NCI-H345 treated with DMSO at 0.1 percent for 48 hours (cell line): ENCODE results near the gene VAV2.
A peak's percentile ranks its signal among the peaks of the same experiment; 100 is the strongest.
"Not testable (repeated sequence)": the region's sequence is repeated elsewhere in the genome, so short reads cannot be mapped to it uniquely, and the experiment has no call there.

Experiments used
- DNase-seq: peaks from one replicate; lab custom pipeline; 2025; ENCODE audit not compliant: unreplicated experiment; lab: John Stamatoyannopoulos, UW

VAV2 gene

DNA sequence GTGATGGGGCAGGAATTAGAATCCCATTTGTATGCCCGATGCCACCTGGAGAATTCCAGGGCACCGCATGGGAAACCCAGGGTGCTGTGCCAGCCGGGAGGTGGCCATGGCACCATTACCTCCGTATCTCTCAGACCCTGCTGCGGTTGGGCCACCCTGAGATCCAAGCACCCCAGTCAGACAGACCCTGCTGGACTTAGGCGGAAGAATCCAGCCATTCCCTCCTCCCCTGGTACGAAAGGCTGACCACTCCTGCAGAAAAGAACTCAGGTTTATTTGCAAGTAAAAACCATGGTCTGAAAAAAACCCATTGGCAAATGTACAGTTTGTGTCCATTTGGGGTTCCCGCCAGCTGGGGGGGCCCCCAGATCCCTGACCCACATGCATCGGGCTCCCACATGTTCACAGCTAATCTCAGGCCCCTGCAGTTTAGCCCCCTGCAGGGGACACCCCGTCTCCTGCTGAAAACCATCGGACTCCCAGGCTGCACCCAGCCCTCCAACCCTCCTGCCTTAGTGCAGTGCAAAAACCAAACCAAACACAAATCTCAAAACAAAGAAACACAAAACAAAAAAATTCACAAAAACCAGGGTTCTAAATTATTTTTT, 230.4 kb downstream of the VAV2 start:
- no peak for DNase-seq

DNA sequence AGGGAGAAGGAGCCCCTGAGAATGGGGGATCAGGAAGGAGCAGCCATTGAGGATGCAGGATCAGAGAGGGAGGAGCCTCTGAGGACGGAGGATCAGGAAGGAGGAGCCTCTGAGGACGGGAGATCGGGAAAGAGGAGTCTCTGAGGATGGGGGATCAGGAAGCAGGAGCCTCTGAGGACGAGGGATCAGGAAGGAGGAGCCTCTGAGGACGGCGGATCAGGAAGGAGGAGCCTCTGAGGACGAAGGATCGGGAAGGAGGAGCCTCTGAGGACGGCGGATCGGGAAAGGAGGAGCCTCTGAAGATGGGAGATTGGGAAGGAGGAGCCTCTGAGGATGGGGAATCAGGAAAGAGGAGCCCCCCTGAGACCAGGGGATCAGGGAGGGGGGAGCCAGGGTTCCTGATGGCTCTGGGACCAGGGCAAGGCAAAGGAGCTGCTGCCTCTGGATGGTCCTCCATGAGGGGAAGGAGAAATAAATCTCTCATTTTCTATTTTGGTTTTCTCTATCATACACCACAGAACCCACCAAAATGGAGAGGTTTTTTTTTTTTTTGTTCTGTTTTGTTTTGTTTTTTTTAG, 231.3 kb downstream of the VAV2 start:
- DNase-seq: no peak

DNA sequence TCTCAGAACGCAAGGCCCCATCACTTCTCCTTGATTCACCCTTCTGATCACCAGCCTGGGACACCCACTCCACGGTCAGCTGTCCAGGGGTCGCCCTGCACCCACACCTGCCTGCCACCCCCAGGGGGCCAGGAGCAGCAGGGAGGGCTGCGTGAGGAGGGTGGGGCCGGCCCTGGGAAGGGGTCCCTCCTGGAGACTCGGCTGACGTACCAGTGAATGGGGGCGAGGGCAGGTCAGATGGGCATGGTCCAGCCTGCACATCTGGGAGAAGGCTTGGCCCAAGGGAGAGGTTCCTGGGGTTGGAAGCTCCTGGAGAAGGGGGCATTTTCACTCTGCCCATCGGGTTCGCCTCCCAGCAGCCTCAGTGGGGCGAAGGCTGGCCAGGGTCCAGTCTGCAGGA, 232.2 kb downstream of the VAV2 start:
- no peak for DNase-seq

DNA sequence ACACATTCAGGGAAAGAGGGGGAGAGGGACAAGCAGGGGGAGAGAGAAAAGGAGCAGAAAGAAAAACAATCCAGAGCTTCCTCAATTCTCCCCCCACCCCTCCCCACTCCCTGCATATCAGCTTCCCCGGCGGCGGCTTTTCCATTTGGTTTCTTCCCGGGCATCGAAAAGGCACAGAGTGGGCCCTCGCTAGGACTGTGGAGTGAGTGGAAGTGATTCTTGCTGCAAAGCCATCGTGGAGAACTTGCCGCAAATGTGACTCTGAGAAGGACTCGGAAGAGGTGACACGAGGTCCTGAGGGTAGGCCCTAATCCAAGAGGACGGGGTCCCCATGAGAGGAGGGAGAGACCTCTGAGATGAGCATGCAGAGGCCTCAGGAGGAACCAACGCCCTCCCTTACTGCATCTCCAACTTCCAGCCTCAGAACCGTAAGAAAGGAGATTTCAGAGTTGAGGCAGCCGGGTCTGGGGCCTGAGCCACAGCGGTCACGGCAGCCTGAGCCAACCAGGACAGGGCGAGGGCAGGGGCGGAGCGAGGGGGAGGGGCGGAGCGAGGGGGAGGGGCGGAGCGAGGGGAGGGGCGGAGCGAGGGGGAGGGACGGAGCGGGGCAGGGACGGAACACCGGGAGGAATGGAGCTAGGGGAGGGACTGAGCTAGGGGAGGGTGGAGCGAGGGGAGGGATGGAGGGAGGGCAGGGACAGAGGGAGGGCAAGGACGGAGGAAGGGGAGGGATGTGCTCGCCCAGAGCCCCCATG, 232.8 kb downstream of the VAV2 start:
- DNase-seq: no peak

DNA sequence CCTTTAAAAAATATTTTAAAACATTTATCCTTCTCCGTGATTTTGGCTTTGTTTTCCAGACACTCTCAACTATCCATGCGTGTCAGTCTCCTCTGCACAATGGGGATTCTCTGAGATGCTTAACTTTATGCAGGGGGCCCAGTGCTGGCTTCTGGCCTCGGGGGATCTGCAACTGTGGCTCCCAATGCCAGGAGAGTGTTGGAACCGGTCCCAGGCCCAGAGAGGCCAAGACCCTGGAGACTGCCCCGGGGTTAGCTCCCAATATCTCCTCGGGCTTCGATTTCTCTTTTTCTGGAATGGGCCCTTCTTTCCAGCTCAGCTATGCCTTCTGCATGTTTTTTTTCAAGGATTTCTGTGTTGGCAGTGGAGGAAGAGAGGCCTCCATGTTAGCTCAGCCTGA, 233.9 kb downstream of the VAV2 start:
- DNase-seq: no peak

DNA sequence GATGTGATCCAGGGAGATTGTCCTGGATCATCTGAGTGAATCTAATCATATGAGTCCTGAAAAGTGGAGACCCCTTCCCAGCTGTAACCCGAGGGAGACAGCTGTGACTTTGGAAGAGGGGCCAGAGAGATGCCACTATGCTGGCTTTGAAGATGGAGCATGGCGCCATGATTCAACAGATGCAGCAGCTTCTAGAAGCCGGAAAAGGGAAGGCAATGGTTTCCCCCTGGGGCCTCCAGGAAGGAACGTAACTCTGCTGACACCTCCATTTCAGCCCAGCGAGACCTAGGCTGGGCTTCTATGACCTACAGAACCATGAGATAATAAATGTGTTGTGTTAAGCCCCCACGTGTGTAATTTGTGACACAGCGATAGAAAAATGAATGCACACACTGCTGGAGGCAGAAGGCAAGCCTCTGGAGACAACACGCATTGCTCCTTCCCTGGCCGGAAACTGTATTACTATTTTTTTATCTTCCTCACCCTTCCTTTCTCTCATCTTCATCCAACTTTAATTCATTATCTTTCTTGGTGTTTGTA, 237.4 kb downstream of the VAV2 start:
- no peak for DNase-seq

DNA sequence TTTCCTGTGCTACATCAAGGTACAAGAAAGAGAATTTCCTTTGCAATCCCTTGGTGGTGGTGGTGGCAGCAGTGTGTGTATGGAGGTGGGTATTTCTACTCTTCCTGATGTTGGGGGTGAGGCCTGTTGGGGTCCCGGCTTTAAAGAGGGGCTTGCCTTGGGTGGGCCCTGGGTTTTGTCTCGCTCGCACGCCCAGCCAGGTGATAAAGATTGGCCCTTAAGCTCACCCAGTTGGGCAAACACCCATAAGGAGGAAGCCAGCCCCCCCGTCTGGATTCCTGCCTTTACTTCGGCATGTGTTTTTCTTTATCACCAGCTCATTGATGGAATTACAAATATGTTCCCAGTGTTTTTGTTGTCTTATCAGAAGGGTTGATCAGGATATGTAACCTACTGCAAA, 237.9 kb downstream of the VAV2 start:
- no peak for DNase-seq

DNA sequence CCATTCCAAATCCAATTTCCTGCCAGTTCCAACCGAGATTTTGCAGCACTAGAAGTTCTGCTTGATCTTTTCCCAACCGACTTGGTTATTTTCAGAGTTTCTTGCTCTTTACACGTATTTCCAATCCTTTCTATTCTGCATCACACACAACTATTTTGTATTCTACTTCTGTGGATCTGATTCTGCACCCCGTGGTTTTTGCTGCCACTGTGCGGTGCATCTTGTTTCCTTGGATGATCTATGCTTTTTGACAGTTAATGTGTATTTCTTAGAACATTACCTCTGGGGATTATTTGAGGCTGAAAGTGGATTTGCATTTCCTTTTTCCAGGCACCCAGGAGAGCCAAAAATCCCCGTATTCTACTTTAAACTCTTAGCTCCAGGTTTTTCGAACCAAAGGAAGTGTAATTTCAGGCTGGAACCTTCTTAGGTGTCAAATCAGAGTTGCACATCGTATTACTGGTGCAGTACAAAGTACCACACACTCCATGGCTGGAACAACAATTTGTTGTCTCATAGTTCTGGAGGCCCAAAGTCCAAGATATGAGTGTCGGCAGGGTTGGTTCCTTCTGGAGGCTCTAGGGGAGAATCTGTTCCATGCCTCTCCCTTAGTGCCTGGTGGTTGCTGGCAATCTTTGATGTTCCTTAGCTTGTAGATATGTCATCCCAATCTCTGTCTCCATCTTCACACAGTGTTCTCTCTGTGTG, 239.2 kb downstream of the VAV2 start:
- DNase-seq: no peak

DNA sequence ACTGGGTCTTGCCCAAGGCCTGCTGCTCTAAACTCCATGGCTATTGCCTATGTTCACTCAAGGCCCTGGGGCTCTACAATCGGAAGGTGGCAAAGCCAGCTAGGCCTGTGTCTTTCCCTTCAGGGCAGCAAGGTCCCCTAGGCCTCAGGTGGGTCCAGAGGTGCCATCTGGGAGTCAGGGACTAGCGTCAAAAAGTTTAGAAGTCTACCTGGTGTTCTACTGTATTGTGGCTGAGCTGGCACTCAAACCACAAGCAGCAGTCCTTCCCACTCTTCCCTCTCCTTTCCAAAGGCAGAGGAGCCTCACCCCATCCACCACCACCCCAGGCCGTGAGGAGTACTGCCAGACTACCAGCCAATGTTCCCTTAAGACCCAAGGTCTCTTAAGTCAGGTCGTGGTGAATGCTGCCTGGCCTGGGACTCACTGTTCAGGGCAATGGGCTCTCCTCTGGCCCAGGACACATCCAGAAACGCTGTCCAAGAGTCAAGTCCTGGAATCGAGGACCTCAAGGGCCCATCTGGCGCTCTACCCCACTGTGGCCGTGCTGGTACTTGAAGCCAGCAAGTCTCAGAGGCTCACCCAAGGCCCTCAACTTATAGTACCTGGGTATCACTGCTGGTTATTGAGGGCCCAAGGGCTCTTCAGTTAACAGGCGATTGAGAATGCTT, 241.0 kb downstream of the VAV2 start:
- no peak for DNase-seq

DNA sequence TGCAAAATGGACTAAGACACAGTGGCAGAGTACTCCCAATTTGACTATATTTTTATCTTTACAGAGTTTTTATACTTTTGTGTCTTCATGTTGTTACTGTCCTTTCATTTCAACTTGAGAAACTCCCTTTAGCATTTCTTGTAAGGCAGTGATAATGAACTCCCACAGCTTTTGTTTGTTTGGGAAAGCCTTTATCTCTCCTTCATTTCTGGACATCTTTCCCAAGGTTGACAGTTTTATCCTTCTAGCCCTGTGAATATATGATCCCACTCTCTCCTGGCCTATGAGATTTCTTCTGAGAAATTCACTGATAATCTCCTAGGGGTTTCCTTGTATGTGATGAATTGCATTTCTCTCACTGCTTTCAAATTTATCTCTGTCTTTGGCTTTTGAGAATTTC, 244.8 kb downstream of the VAV2 start:
- DNase-seq: no peak

DNA sequence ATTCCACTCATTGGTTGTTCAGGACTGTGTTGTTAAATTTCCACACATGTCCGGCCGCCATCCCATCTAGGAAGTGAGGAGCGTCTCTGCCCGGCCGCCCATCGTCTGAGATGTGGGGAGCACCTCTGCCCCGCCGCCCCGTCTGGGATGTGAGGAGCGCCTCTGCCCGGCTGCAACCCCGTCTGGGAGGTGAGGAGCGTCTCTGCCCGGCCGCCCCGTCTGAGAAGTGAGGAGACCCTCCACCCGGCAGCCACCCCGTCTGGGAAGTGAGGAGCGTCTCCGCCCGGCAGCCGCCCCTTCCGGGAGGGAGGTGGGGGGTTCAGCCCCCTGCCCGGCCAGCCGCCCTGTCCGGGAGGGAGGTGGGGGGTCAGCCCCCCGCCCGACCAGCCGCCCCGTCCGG, 247.6 kb downstream of the VAV2 start:
- DNase-seq: not testable (repeated sequence)

DNA sequence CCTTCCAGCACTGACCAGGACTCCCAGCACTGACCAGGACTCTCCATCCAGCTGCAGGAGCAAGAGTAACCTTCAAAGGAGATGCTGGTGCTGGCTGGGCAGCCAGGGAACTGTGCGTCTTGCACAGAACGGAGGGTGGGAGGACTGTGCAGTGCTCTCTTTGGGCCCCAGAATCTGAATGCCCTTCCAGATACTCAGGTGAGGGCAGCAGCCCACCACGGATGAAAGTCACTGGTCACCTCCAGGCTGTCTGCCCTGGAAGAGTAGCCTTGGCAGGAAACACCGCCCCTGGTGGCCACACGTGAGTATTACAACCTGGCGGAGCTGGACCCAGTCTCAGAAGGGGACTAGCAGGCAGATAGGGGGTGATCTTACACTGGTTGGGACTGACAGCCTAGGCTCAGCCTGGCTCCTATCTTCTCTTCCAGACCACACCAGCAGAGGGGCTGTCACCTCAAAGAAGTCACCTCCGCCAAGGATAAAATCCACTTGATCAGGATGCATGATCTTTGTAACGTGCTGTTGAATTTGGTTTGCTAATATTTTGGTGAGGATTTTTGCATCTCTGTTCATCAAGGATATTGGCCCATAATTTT, 249.2 kb downstream of the VAV2 start:
- peak; percentile 63 for DNase-seq

DNA sequence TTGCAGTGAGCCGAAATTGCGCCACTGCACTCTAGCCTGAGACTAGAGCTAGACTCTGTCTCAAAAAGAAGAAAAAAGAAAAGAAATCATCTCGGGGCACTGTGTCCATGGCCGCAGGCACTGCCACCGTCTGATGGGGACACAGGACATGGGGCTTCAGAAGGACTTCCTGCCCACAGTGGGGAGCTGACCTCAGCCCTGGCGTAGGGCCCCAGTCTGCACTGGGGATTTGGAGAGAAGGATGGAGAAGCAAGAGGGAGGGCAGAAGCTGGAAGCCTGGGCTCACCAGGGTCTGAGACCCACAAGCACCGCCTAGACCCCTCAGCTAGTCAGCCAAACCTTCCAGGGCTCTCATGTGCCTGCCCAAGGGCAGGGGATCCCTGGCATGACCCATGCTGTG, 249.9 kb downstream of the VAV2 start:
- DNase-seq: no peak

DNA sequence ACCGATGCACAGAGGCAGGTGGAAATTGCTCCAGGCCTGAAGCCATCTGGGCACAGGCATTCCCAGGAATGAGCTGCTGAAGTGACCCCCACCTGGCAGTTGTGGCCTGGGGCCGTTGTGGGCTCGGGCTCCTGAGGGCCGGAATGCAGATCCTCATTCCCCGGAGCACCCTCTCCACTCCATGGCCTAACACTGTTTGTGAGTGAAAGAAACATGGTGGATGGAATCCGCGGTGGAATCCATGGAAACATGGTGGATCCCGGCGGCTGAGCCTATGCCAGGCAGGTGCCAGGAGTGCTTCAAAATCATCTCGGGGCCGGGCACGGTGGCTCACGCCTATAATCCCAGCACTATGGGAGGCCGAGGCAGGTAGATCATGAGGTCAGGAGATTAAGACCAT, 250.4 kb downstream of the VAV2 start:
- no peak for DNase-seq

DNA sequence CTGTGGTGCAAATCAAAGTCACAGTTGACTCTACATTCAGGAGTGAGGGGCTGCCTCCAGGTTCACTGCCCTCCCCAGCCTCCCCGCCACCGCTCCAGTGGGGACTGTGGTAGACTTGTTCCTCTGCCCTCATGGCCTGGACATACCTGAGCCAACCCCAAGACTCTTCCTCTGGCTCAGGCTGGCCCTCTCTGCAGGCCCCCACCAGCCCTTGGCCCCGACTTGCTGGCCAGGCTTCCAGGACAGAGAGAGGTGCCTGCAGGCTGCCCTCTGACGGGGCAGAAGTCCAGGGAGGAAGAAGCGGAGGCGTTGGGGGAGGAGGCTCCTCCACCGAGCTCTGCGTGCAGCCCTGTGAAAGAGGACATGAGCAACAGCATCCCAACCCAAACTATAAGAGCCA, 251.2 kb downstream of the VAV2 start:
- no peak for DNase-seq

DNA sequence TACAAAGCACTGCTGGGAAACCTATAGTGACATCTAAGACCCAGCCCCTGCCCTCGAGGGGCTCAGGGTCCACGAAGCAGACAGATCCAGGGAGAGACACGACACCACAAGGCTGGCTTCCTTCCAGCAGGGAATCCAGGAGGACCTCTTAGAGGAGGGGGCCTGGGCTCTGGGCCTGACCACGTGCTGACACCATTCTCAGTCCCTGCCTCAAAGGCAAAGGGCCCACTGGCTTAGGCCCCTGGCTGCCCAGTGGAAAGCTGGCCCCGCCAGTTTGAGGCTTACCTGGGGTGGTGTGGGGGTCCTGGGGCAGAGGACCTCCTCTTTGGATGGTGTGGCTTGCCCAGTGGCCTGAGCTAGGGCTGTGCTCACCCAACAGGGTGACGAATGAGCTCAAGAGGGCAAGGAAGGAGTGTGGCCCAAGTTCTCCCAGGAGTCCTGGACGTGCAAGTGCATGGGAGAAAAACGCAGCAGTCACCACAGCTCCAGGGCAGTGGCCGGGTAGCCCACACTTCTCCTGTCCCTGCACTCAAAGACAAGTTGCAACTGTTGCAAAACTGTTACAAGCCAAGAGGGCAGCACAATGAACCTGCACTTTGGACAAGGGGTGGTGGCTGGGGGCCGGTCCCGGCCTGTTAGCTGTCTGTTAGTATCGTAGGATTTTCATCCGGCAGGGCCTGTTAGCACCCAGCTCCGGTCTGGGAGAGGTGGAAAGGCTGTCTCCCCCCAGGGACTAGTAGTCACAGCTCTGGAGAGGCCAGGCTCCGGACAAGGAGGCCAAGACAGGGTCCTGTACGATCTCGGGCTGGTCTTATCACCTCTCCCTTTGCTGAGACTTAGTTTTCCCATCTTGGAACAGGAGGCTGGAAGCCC, 252.5 kb downstream of the VAV2 start:
- no peak for DNase-seq

DNA sequence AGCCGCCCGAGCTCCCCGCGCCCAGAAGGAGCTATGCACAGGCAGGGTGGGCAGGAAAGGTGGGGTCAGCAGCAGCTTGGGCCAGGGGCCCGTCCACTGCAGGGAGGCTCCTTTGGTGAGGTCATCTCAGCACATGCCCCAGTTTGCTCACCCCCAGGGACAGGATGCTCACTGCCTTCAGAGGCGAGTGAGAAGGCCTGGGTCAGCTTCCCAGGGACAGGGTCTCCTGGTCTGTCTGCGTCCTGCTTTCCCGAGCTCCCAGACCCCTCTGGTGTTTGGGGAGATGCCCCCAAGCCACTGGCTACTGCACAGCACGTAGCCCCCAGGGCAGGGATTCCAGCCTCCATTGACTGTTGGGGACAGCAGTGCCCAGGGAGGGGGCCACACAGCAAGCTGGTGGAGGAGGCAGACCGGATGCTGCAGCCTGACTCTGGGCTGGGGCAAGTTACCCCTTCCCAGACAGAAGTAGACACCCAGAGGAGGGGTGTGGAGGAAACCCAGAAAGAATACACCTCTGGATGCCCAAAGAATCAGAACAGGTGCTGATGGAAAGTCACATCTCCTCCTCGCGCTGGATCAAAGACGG, 253.4 kb downstream of the VAV2 start:
- DNase-seq: no peak

DNA sequence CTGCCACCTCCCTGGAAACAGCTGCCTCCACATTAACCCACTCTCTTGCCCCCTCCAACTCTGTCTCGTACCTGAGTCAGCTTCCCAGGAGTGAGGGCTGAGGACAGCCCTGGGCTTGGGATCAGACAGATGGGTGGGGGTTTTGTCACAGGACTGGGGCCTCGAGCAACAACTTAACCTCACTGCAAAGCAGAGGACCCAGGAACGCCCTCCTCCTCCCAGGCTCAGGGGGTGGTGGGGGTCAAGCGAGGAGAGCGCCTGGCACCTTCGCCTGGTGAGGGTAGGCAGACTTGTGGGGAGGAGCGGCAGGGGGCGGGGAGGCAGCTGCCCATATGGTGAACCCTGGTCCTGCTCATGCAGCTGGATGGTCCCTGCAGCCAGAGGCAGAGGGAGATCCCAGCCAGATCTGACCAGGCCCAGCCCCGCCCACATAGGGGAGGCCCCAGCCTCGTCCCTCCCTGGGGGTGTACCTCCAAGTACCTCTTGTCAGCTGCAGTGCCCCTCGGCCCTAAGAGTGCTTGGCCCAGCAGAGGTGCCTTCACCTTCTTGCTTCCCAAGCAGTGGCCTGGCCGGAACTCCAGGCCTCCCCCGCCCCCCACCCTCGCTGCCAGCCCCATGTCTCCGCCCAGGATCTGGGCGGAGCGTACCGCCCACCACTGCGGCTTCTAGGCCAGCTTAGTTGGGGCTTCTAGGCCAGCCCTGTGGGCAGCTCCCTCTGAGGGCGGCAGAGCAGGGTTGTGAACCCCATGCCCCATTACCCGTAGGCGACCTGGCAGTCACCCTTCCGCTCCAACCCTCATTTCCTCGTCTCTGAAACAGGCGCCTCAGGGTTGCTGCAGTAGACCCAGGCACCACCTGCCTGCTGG, 254.1 kb downstream of the VAV2 start, which contains the start of gene SARDH:
Gene SARDH, minus strand, starts transcription at position 579 of the 866 bp plus-strand sequence. CDS start 4,179 bp downstream, outside the sequence.
- DNase-seq: peak; percentile 24
